ENCODE measurements around the gene NAB2. TPM values are rescaled to one million over a fixed set of nuclear protein-coding genes. Genes with fewer than 3 reads are reported as not detected.

NAB2 gene
- total RNA-seq, 1 donor from 2014 or later: 14.0 TPM

DNA sequence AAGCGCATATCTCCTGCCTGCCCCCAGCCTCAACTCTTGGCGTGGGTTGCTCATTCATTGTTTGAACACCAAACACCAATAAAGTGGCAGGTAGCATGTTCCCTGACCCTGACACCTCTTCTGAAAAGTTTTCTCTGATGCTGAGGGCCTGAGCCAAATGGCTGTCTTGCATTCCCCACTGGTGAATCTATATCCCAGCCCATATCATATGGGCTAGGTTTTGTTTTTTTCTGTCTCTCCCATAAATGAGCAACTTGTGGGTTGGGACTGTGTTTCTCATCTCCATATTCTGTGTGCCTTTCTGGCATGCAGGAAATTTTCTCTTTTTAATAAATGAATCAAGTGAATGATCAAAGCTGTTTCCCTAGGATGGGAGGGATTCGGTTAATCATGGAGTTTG, 44.0 kb upstream of the NAB2 start:
- peaks cover 15% of the 10 kb centered on the region for H3K4me1 Mint-ChIP-seq (ENCODE audit: unreplicated experiment)
- no peak for TF ChIP-seq CTCF (IDR thresholded peaks at IDR 0.05; ENCODE audit: unreplicated experiment)
- H3K27me3 Mint-ChIP-seq (ENCODE audit: unreplicated experiment): peaks cover 5% of the 10 kb centered on the region

DNA sequence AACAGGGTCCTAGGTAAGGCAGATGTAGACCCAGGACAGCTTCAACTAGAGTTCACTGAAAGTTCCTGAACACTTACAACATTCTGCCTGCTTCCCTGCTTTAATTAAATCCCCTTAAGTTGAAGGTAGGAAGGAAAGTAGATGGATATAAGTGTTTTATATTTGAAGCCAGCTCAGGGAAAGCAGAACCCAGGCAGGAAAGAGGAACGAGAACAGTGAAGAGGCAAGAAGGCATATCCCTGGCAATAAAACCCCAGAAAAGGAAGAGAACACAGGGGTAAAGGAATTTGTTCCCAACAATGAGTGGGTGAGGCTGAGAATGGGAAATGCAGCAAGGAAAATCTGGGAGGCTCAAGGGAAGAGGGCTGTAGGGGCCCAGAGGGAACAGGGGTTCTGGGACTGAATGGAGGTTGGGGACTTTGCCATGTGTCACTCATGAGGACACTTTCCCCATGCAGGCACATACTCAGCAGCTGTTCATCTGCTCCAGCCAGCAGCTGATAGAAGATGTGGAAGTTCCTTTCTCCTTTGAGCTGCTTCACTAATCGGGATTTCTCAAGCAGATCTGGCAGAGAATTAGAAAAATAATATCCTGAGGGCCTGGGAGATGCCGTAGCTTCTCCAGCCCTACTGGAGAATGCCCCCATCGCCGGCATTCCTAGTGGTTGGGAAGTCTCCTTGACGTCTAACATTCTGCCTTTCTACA, 42.7 kb upstream of the NAB2 start:
- peaks cover 3% of the 10 kb centered on the region for H3K36me3 Mint-ChIP-seq (ENCODE audit: low read depth, unreplicated experiment)
- no peak overlapping the region for H3K4me3 Mint-ChIP-seq (ENCODE audit: unreplicated experiment)
- no peak for TF ChIP-seq CTCF (IDR thresholded peaks at IDR 0.05; ENCODE audit: unreplicated experiment)
- peaks cover 5% of the 10 kb centered on the region for H3K27me3 Mint-ChIP-seq (ENCODE audit: unreplicated experiment)
- no peak for DNase-seq (ENCODE audit: low spot score)
- H3K9me3 Mint-ChIP-seq (ENCODE audit: unreplicated experiment): no peaks in the 10 kb centered on the region
- no peak overlapping the region for H3K27ac Mint-ChIP-seq (ENCODE audit: unreplicated experiment)
- peaks cover 15% of the 10 kb centered on the region for H3K4me1 Mint-ChIP-seq (ENCODE audit: unreplicated experiment)

More for the DNA sequence above, 44.0 kb upstream of the NAB2 start:
- Mint-ChIP-seq H3K27ac (ENCODE audit: unreplicated experiment) (no peak overlapping the region), H3K4me3 (ENCODE audit: unreplicated experiment) (no peak overlapping the region), H3K9me3 (ENCODE audit: unreplicated experiment) (no peaks in the 10 kb centered on the region), H3K36me3 (ENCODE audit: low read depth, unreplicated experiment) (peaks cover 3% of the 10 kb centered on the region)
- no peak for DNase-seq (ENCODE audit: low spot score)

- peaks cover 5% of the 10 kb centered on the region for H3K27me3 Mint-ChIP-seq (ENCODE audit: unreplicated experiment)
- DNase-seq (ENCODE audit: low spot score): no peak
- H3K4me3 Mint-ChIP-seq (ENCODE audit: unreplicated experiment): no peak overlapping the region
- no peak for TF ChIP-seq CTCF (IDR thresholded peaks at IDR 0.05; ENCODE audit: unreplicated experiment)
- no peaks in the 10 kb centered on the region for H3K9me3 Mint-ChIP-seq (ENCODE audit: unreplicated experiment)
- peaks cover 15% of the 10 kb centered on the region for H3K4me1 Mint-ChIP-seq (ENCODE audit: unreplicated experiment)
- H3K36me3 Mint-ChIP-seq (ENCODE audit: low read depth, unreplicated experiment): peaks cover 3% of the 10 kb centered on the region
- no peak overlapping the region for H3K27ac Mint-ChIP-seq (ENCODE audit: unreplicated experiment)
Measured at GRCh38 chr12:57046947-57047890, 41.7 kb upstream of the NAB2 start.

DNA sequence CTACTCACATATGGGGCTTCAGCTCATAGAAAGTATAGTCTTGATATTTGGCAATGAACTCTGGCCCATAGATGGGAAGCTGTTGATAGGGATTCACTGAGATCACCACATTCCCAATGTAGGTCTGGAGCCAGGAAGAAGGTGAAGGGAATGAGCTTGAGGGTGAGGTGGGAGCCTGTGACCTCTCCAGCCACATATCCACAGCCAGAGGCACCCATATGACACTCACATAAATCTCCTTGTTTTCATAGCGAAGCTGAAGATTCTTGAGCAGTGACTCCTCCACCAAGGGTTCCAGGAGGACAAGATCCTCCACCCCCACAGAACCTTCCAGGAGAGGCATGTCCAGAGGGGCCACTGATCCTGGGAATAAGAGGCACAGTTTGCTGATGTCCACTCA, 40.9 kb upstream of the NAB2 start:
- DNase-seq (ENCODE audit: low spot score): no peak
- Mint-ChIP-seq H3K27ac (ENCODE audit: unreplicated experiment) (no peak overlapping the region), H3K9me3 (ENCODE audit: unreplicated experiment) (no peaks in the 10 kb centered on the region), H3K4me3 (ENCODE audit: unreplicated experiment) (no peak overlapping the region), H3K27me3 (ENCODE audit: unreplicated experiment) (peaks cover 5% of the 10 kb centered on the region), H3K4me1 (ENCODE audit: unreplicated experiment) (peaks cover 15% of the 10 kb centered on the region), H3K36me3 (ENCODE audit: low read depth, unreplicated experiment) (peaks cover 3% of the 10 kb centered on the region)
- TF ChIP-seq CTCF (IDR thresholded peaks at IDR 0.05; ENCODE audit: unreplicated experiment): no peak

All from endothelial cell (in vitro differentiated cells).